HepG2 (cell line): ENCODE measurements around the gene WIZ. TPM values are rescaled to one million over a fixed set of nuclear protein-coding genes. Genes with fewer than 3 reads are reported as not detected.

Experiments
- ATRX ChIP-seq: sonication (generic); formaldehyde crosslinking; IDR thresholded peaks from 2 replicates; pipeline ENCODE4 v1.4.0; 2020; ENCODE audit warnings: missing genetic modification reagents, borderline replicate concordance
- CEBPG ChIP-seq: IDR thresholded peaks from 2 replicates; pipeline ENCODE4 v1.6.1; 2016
- CENPT ChIP-seq: sonication (generic); formaldehyde crosslinking; IDR thresholded peaks from 2 replicates; pipeline ENCODE4 v1.8.0; 2022; ENCODE audit warnings: low read depth, mild to moderate bottlenecking, moderate library complexity, missing genetic modification reagents
- DNMT1 ChIP-seq: sonication (generic); formaldehyde crosslinking; IDR thresholded peaks from 2 replicates; pipeline ENCODE4 v1.5.1; 2020; ENCODE audit warnings: mild to moderate bottlenecking, missing genetic modification reagents
- ELF1 ChIP-seq: sonication (generic); formaldehyde crosslinking; IDR thresholded peaks from 2 replicates; pipeline ENCODE4 v1.4.0; 2020; ENCODE audit warnings: missing genetic modification reagents
- FOXC1 ChIP-seq: sonication (generic); formaldehyde crosslinking; IDR thresholded peaks from 2 replicates; pipeline ENCODE4 v1.8.0; 2022; ENCODE audit warnings: mild to moderate bottlenecking, missing genetic modification reagents, borderline replicate concordance
- GATAD2A ChIP-seq: IDR thresholded peaks from 2 replicates; pipeline ENCODE4 v1.6.1; 2016
- KDM5B ChIP-seq: sonication (generic); formaldehyde crosslinking; IDR thresholded peaks from 2 replicates; pipeline ENCODE4 v1.4.0; 2020; ENCODE audit warnings: missing genetic modification reagents, mild to moderate bottlenecking, borderline replicate concordance
- MTF2 ChIP-seq: sonication (generic); formaldehyde crosslinking; IDR thresholded peaks from 2 replicates; pipeline ENCODE4 v1.5.0; 2020; ENCODE audit warnings: missing genetic modification reagents, borderline replicate concordance
- NCOA1 ChIP-seq: sonication (generic); formaldehyde crosslinking; IDR thresholded peaks from 2 replicates; pipeline ENCODE4 v1.9.0; 2021; ENCODE audit warnings: missing genetic modification reagents
- NFATC3 ChIP-seq: sonication (generic); formaldehyde crosslinking; IDR thresholded peaks from 2 replicates; pipeline ENCODE4 v1.5.1; 2020; ENCODE audit warnings: mild to moderate bottlenecking, missing genetic modification reagents
- PTBP1 ChIP-seq: fragments of 200-400 bp; formaldehyde crosslinking; IDR thresholded peaks from 2 replicates; pipeline ENCODE4 v1.6.1; 2018; ENCODE audit warnings: low read length, low read depth; ENCODE audit not compliant: poor library complexity, severe bottlenecking
- SIX4 ChIP-seq: sonication (generic); formaldehyde crosslinking; IDR thresholded peaks from 2 replicates; pipeline ENCODE4 v1.4.0; 2020; ENCODE audit warnings: missing genetic modification reagents
- SRSF4 ChIP-seq: fragments of 200-400 bp; formaldehyde crosslinking; IDR thresholded peaks from one replicate; pipeline ENCODE4 v1.6.1; 2018; ENCODE audit warnings: mild to moderate bottlenecking, low read depth, low read length, moderate library complexity; ENCODE audit not compliant: poor library complexity, severe bottlenecking
- SRY ChIP-seq: sonication (generic); formaldehyde crosslinking; IDR thresholded peaks from 2 replicates; pipeline ENCODE4 v1.8.0; 2022; ENCODE audit warnings: mild to moderate bottlenecking, missing genetic modification reagents
- STAT6 ChIP-seq: sonication (generic); formaldehyde crosslinking; IDR thresholded peaks from 2 replicates; pipeline ENCODE4 v1.4.0; 2020; ENCODE audit warnings: missing genetic modification reagents, mild to moderate bottlenecking, borderline replicate concordance
- THAP7 ChIP-seq: sonication (generic); formaldehyde crosslinking; IDR thresholded peaks from 2 replicates; pipeline ENCODE4 v1.8.1; 2023; ENCODE audit warnings: mild to moderate bottlenecking, missing genetic modification reagents
- YY1 ChIP-seq: IDR thresholded peaks from 2 replicates; pipeline ENCODE4 v1.6.1; 2011; ENCODE audit warnings: low read length, low read depth, moderate library complexity, mild to moderate bottlenecking; ENCODE audit not compliant: insufficient read depth, insufficient replicate concordance
- ZKSCAN1 ChIP-seq: fragments of 150-350 bp; IDR thresholded peaks from 2 replicates; pipeline ENCODE4 v1.6.1; 2014; ENCODE audit warnings: low read length
- ZMAT3 ChIP-seq: sonication (generic); formaldehyde crosslinking; conservative IDR thresholded peaks from 2 replicates; pipeline ENCODE4 v1.7.0; 2021; ENCODE audit warnings: missing genetic modification reagents
- ZNF263 ChIP-seq: sonication (generic); formaldehyde crosslinking; IDR thresholded peaks from 2 replicates; pipeline ENCODE4 v1.4.0; 2020; ENCODE audit warnings: missing genetic modification reagents
- ZNF382 ChIP-seq: sonication (generic); formaldehyde crosslinking; IDR thresholded peaks from 2 replicates; pipeline ENCODE4 v1.5.0; 2020; ENCODE audit warnings: missing genetic modification reagents, mild to moderate bottlenecking, borderline replicate concordance
- ZNF431 ChIP-seq: sonication (generic); formaldehyde crosslinking; IDR thresholded peaks from 2 replicates; pipeline ENCODE4 v1.9.0; 2022; ENCODE audit warnings: missing genetic modification reagents, low read depth, mild to moderate bottlenecking, borderline replicate concordance
- ZNF547 ChIP-seq: sonication (generic); formaldehyde crosslinking; IDR thresholded peaks from 2 replicates; pipeline ENCODE4 v1.5.1; 2020; ENCODE audit warnings: mild to moderate bottlenecking, missing genetic modification reagents
- ZNF605 ChIP-seq: sonication (generic); formaldehyde crosslinking; IDR thresholded peaks from 2 replicates; pipeline ENCODE4 v1.8.0; 2022; ENCODE audit warnings: mild to moderate bottlenecking, missing genetic modification reagents
- ZNF644 ChIP-seq: IDR thresholded peaks from 2 replicates; pipeline ENCODE4 v1.6.1; 2016; ENCODE audit warnings: low read depth
- ZNF781 ChIP-seq: sonication (generic); formaldehyde crosslinking; IDR thresholded peaks from 2 replicates; pipeline ENCODE4 v1.5.1; 2020; ENCODE audit warnings: borderline replicate concordance, mild to moderate bottlenecking, missing genetic modification reagents; ENCODE audit errors: not compliant biosample characterization
- ZSCAN31 ChIP-seq: sonication (generic); formaldehyde crosslinking; IDR thresholded peaks from 2 replicates; pipeline ENCODE4 v1.5.0; 2020; ENCODE audit warnings: low read depth, mild to moderate bottlenecking, missing genetic modification reagents
- ZSCAN9 ChIP-seq: IDR thresholded peaks from 2 replicates; pipeline ENCODE4 v1.6.1; 2016; ENCODE audit warnings: borderline replicate concordance
- polyA plus RNA-seq, 8 experiments: library from polyadenylated mRNA; depleted of rRNA in 3 of 8; stranded (reverse) in 7 of 8; unstranded in 1 of 8; fragments of >200 nt; fragmentation: Illumina TruSeq in 4 of 8; extraction: Trizol in 4 of 8; gene quantifications; 2 replicates each; pipeline versions ENCODE4 v1.2.1 to v1.2.3, GENCODE V29; 2011 to 2016; ENCODE audit warnings: low read depth in 4 of 8, missing spikeins in 1 of 8, mixed read lengths in 1 of 8; ENCODE audit not compliant: insufficient read depth in 1 of 8
- total RNA-seq, 5 experiments: library from RNA; depleted of rRNA; stranded (reverse); fragments of >200 nt; fragmentation: Illumina TruSeq; extraction: Trizol; gene quantifications; 2 replicates each; pipeline ENCODE4 v1.2.3, GENCODE V29; 2016; ENCODE audit warnings: low read depth in 1 of 5
- TF ChIP-seq, protein P1 (sequence below): IDR thresholded peaks from 2 replicates; pipeline ENCODE4 v1.6.1; 2016; ENCODE audit warnings: missing genetic modification reagents, missing compliant biosample characterization
- TF ChIP-seq, protein P2 (sequence below): sonication (generic); formaldehyde crosslinking; IDR thresholded peaks from 2 replicates; pipeline ENCODE4 v1.8.1; 2023; ENCODE audit warnings: mild to moderate bottlenecking, missing genetic modification reagents, borderline replicate concordance

WIZ gene
- total and polyA plus RNA-seq, 2 of the 13 experiments (the other 11 are each of a cell fraction or from before 2014, with no cell fraction given) = 4.7 to 4.8 TPM

GRCh38 chr19:15418231-15418578 lies 31.6 kb downstream of the WIZ start (continued):
- TF ChIP-seq, protein P1, sequence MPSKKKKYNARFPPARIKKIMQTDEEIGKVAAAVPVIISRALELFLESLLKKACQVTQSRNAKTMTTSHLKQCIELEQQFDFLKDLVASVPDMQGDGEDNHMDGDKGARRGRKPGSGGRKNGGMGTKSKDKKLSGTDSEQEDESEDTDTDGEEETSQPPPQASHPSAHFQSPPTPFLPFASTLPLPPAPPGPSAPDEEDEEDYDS (CRISPR knock-in tag) = no peak
- TF ChIP-seq THAP7 (CRISPR knock-in tag) (no peak), ZMAT3 (CRISPR knock-in tag) (0 out of 2 replicates have a peak, but pooled peaks have one; percentile 70), ZNF781 (no peak), SRSF4 (no peak), YY1 (no peak), CEBPG (CRISPR knock-in tag) (no peak), PTBP1 (no peak), SRY (no peak), ZNF605 (CRISPR knock-in tag) (no peak), SIX4 (CRISPR knock-in tag) (no peak), KDM5B (CRISPR knock-in tag) (no peak), ZNF547 (no peak), ELF1 (CRISPR knock-in tag) (no peak), ZNF382 (CRISPR knock-in tag) (no peak), MTF2 (0 out of 2 replicates have a peak, but pooled peaks have one; percentile 48), ZSCAN9 (CRISPR knock-in tag) (no peak), NCOA1 (CRISPR knock-in tag) (no peak), NFATC3 (CRISPR knock-in tag) (no peak), ZNF644 (CRISPR knock-in tag) (no peak), ZNF431 (CRISPR knock-in tag) (no peak), FOXC1 (CRISPR knock-in tag) (no peak), ATRX (no peak), STAT6 (no peak), ZSCAN31 (CRISPR knock-in tag) (peak; percentile 26), ZNF263 (CRISPR knock-in tag) (no peak), ZKSCAN1 (no peak), GATAD2A (CRISPR knock-in tag) (no peak), DNMT1 (CRISPR knock-in tag) (no peak), CENPT (no peak)
- TF ChIP-seq, protein P2, sequence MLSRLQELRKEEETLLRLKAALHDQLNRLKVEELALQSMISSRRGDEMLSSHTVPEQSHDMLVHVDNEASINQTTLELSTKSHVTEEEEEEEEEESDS (CRISPR knock-in tag) = no peak
